ENCODE measurements around the gene PTPRN.

GRCh38 chr2:219243291-219243761, 65.9 kb downstream of the PTPRN start:
- TF ChIP-seq CTCF (optimal IDR thresholded peaks at IDR 0.05 in 1 of 3, IDR thresholded peaks at IDR 0.05 in 1 of 3, conservative IDR thresholded peaks at IDR 0.05 in 1 of 3; ENCODE audit: extremely low read depth in 1 of 3, insufficient read depth in 2 of 3, low read length in 3 of 3) (no peak), EZH2 (IDR thresholded peaks at IDR 0.05; ENCODE audit: low read length) (no peak)

Data from keratinocyte (primary cell).